A549 (cell line): ENCODE measurements around the gene SMAD3. TPM values are rescaled to one million over a fixed set of nuclear protein-coding genes. Genes with fewer than 3 reads are reported as not detected.
A peak's percentile ranks its signal among the peaks of the same experiment; 100 is the strongest.

Source experiments
- ATAC-seq, 2 experiments: fragments of 200-7000 bp in 1 of 2; fragments of >200 bp in 1 of 2; cut with Nextera tagmentation in 1 of 2; cut with Tn5 transposase in 1 of 2; 3 replicates each; pipeline versions ENCODE4 v1.8.0 to v1.9.1; 2018 to 2020; ENCODE audit warnings: mild to moderate bottlenecking in 1 of 2, moderate library complexity in 1 of 2
- CTCF ChIA-PET: fragments of 300-600 bp; sonication (Branson Sonifier 250); formaldehyde crosslinking; extraction: SDS; loops from one replicate; lab custom pipeline; 2021; ENCODE audit warnings: antibody characterized with exemption, inconsistent platforms; lab: Yijun Ruan, JAX
- POLR2A ChIA-PET: fragments of 350-600 bp; formaldehyde crosslinking; extraction: SDS; loops from one replicate; lab custom pipeline; 2021; ENCODE audit warnings: antibody characterized with exemption, inconsistent platforms; lab: Yijun Ruan, JAX
- DNase-seq, 2 experiments: peaks; one replicate each; pipeline versions ENCODE4 v3.0.0 to v3.0.0-alpha.2; 2011 to 2016; ENCODE audit warnings: low read depth in 1 of 2, low spot score in 1 of 2
- FAIRE-seq: peaks from 2 replicates; lab custom pipeline; 2011; peaks lifted over from hg19 to GRCh38; lab: Jason Lieb, UNC
- H3K27ac ChIP-seq, 2 experiments: fragments of >200 bp; sonication (Bioruptor Twin); formaldehyde crosslinking; 3 replicates each; pipeline ENCODE4 v1.5.1; 2016 to 2017
- H3K4me1 ChIP-seq: fragments of >200 bp; sonication (Bioruptor Twin); formaldehyde crosslinking; 3 replicates; pipeline ENCODE4 v1.6.1; 2016
- H3K4me2 ChIP-seq: fragments of >200 bp; sonication (Bioruptor Twin); formaldehyde crosslinking; 3 replicates; pipeline ENCODE4 v1.6.1; 2016
- H3K4me3 ChIP-seq: fragments of >200 bp; sonication (Bioruptor Twin); formaldehyde crosslinking; 3 replicates; pipeline ENCODE4 v1.5.1; 2016
- H3K9me3 ChIP-seq: fragments of >200 bp; sonication (Bioruptor Twin); formaldehyde crosslinking; 3 replicates; pipeline ENCODE4 v1.6.1; 2016
- ATOH8 ChIP-seq: fragments of 250-450 bp; sonication (Bioruptor Pico); IDR thresholded peaks from 2 replicates; pipeline ENCODE4 v1.5.0; 2020; ENCODE audit warnings: low read depth, mild to moderate bottlenecking, moderate library complexity
- BCL3 ChIP-seq: fragments of >200 bp; sonication (Bioruptor Twin); formaldehyde crosslinking; IDR thresholded peaks from 3 replicates; pipeline ENCODE4 v1.6.1; 2016
- CBX2 ChIP-seq: fragments of 200-600 bp; sonication (generic); IDR thresholded peaks from 2 replicates; pipeline ENCODE4 v1.6.1; 2016; ENCODE audit warnings: low read depth, mild to moderate bottlenecking, borderline replicate concordance
- CTCF ChIP-seq: fragments of >200 bp; sonication (Bioruptor Twin); formaldehyde crosslinking; IDR thresholded peaks from 3 replicates; pipeline ENCODE4 v1.5.1; 2016
- EP300 ChIP-seq, 2 experiments: fragments of >200 bp; sonication (Bioruptor Twin); formaldehyde crosslinking; IDR thresholded peaks; 2 replicates in 1 of 2; 3 replicates in 1 of 2; pipeline ENCODE4 v1.6.1; 2016 to 2017
- ESRRA ChIP-seq: fragments of 150-350 bp; IDR thresholded peaks from 2 replicates; pipeline ENCODE4 v1.6.1; 2014; ENCODE audit warnings: mild to moderate bottlenecking, low read length, borderline replicate concordance
- FOSL2 ChIP-seq, 2 experiments: fragments of 450-650 bp in 1 of 2; fragments of >200 bp in 1 of 2; sonication (Bioruptor Twin) in 1 of 2; formaldehyde crosslinking; IDR thresholded peaks; 2 replicates each; pipeline versions ENCODE4 v1.5.0 to v1.6.1; 2016 to 2020; ENCODE audit warnings: mild to moderate bottlenecking in 1 of 2, moderate library complexity in 1 of 2
- FOXS1 ChIP-seq: fragments of 250-450 bp; sonication (Bioruptor Pico); IDR thresholded peaks from 2 replicates; pipeline ENCODE4 v1.5.0; 2020; ENCODE audit warnings: mild to moderate bottlenecking, moderate library complexity
- GATA3 ChIP-seq: IDR thresholded peaks from 2 replicates; pipeline ENCODE4 v1.6.1; 2012; ENCODE audit warnings: borderline replicate concordance
- HDAC2 ChIP-seq: fragments of 200-600 bp; sonication (generic); IDR thresholded peaks from 2 replicates; pipeline ENCODE4 v1.6.1; 2016
- HES2 ChIP-seq: fragments of >200 bp; sonication (Bioruptor Twin); formaldehyde crosslinking; IDR thresholded peaks from 2 replicates; pipeline ENCODE4 v1.6.1; 2016
- HOXB5 ChIP-seq: fragments of 250-450 bp; sonication (Bioruptor Pico); IDR thresholded peaks from 2 replicates; pipeline ENCODE4 v1.5.0; 2020; ENCODE audit warnings: mild to moderate bottlenecking, moderate library complexity
- JUNB ChIP-seq: fragments of >200 bp; sonication (Bioruptor Twin); formaldehyde crosslinking; IDR thresholded peaks from 2 replicates; pipeline ENCODE4 v1.6.1; 2016
- KDM5A ChIP-seq: fragments of 200-600 bp; sonication (generic); IDR thresholded peaks from 2 replicates; pipeline ENCODE4 v1.6.1; 2016; ENCODE audit warnings: antibody characterized with exemption, mild to moderate bottlenecking
- MAX ChIP-seq: IDR thresholded peaks from 2 replicates; pipeline ENCODE4 v1.6.1; 2012
- MAZ ChIP-seq: fragments of 150-350 bp; IDR thresholded peaks from 2 replicates; pipeline ENCODE4 v1.6.1; 2014; ENCODE audit warnings: antibody characterized with exemption, low read depth, low read length, borderline replicate concordance
- NFE2L2 ChIP-seq: fragments of 150-350 bp; conservative IDR thresholded peaks from 2 replicates; pipeline ENCODE4 v1.6.1; 2014; ENCODE audit warnings: low read length
- NR3C1 ChIP-seq: fragments of >200 bp; sonication (Bioruptor Twin); formaldehyde crosslinking; IDR thresholded peaks from 3 replicates; pipeline ENCODE4 v1.6.1; 2017
- PBX3 ChIP-seq: IDR thresholded peaks from 2 replicates; pipeline ENCODE4 v1.6.1; 2012
- PHF8 ChIP-seq: fragments of 200-600 bp; sonication (generic); IDR thresholded peaks from 2 replicates; pipeline ENCODE4 v1.6.1; 2016; ENCODE audit warnings: low read depth, mild to moderate bottlenecking, antibody characterized with exemption, moderate library complexity, borderline replicate concordance
- POLR2A ChIP-seq: IDR thresholded peaks from 2 replicates; pipeline ENCODE4 v1.6.1; 2012; ENCODE audit warnings: mild to moderate bottlenecking, low read length
- POLR2AphosphoS2 ChIP-seq: conservative IDR thresholded peaks from 2 replicates; pipeline ENCODE4 v1.6.1; 2012; ENCODE audit warnings: low read length, improper control_type of control experiment, inconsistent platforms
- RAD21 ChIP-seq, 2 experiments: fragments of >200 bp in 1 of 2; sonication (Bioruptor Twin) in 1 of 2; formaldehyde crosslinking in 1 of 2; IDR thresholded peaks in 1 of 2; conservative IDR thresholded peaks in 1 of 2; 2 replicates in 1 of 2; 3 replicates in 1 of 2; pipeline ENCODE4 v1.6.1; 2012 to 2018; ENCODE audit warnings: inconsistent platforms in 1 of 2
- RCOR1 ChIP-seq: fragments of 150-350 bp; IDR thresholded peaks from 2 replicates; pipeline ENCODE4 v1.6.1; 2014; ENCODE audit warnings: antibody characterized with exemption, low read length, low read depth
- RNF2 ChIP-seq: fragments of 200-600 bp; sonication (generic); IDR thresholded peaks from 2 replicates; pipeline ENCODE4 v1.6.1; 2016; ENCODE audit warnings: low read depth, mild to moderate bottlenecking, antibody characterized with exemption, moderate library complexity, borderline replicate concordance
- TP53 ChIP-seq: fragments of 250-450 bp; sonication (Bioruptor Pico); IDR thresholded peaks from 2 replicates; pipeline ENCODE4 v1.5.0; 2021; ENCODE audit warnings: mild to moderate bottlenecking, moderate library complexity
- USF2 ChIP-seq: fragments of 450-650 bp; IDR thresholded peaks from 2 replicates; pipeline ENCODE4 v1.6.1; 2014; ENCODE audit warnings: antibody characterized with exemption
- ZC3H11A ChIP-seq: fragments of 450-650 bp; IDR thresholded peaks from 2 replicates; pipeline ENCODE4 v1.6.1; 2014; ENCODE audit warnings: antibody characterized with exemption, mild to moderate bottlenecking
- ZFP36 ChIP-seq: fragments of 450-650 bp; IDR thresholded peaks from 2 replicates; pipeline ENCODE4 v1.6.1; 2014; ENCODE audit warnings: borderline replicate concordance; ENCODE audit not compliant: partially characterized antibody
- ZSCAN20 ChIP-seq: fragments of 250-450 bp; sonication (Bioruptor Pico); IDR thresholded peaks from 2 replicates; pipeline ENCODE4 v1.8.0; 2022; ENCODE audit warnings: mild to moderate bottlenecking, moderate library complexity
- WGBS: methylation state at CpG from one replicate; pipeline ENCODE4 v1.1.6; 2017; ENCODE audit errors: missing lambda C conversion rate; 5-methylcytosine and 5-hydroxymethylcytosine counted together
- polyA plus RNA-seq, 4 experiments: library from polyadenylated mRNA; depleted of rRNA in 3 of 4; stranded (reverse); fragments of >200 nt; fragmentation: RNase III in 1 of 4; extraction: RNeasy Plus Mini Kit Qiagen cat#74134 plus additional on column Dnase treatment in 1 of 4; gene quantifications; 2 replicates in 3 of 4; 3 replicates in 1 of 4; pipeline ENCODE4 v1.2.3, GENCODE V29; 2011 to 2017

SMAD3 gene
- polyA plus RNA-seq, 2 of the 4 experiments (the other 2 are of a cell fraction) = 74.6 to 77.2 TPM

GRCh38 chr15:67142092-67142766 lies 76.8 kb downstream of the SMAD3 start:
- Histone ChIP-seq H3K27ac (peak overlapping the region; percentile 92), H3K4me2 (peak overlapping the region; percentile 80), H3K9me3 (no peaks in the 10 kb centered on the region), H3K4me1 (peaks cover 100% of the 10 kb centered on the region), H3K4me3 (no peak overlapping the region)
- ChIA-PET POLR2A (interaction anchor here (0.8 to 1.2 kb wide), 3 partner anchors 17 to 52 kb away, joined by 3 read pairs; no protein-coding TSS in a partner anchor), CTCF (interaction anchor here (0.7 to 4.6 kb wide), 14 partner anchors 8 to 196 kb away, joined by 3 to 22 read pairs (median 4); partner anchors contain the start of gene SMAD3)
- FAIRE-seq = no peak
- 58% methylated on average over 7 of the region's 7 CpGs for WGBS
- TF ChIP-seq NFE2L2 (no peak), KDM5A (no peak), MAZ (no peak), ZSCAN20 (CRISPR knock-in tag) (no peak), NR3C1 (no peak), FOXS1 (no peak), RCOR1 (no peak), HOXB5 (no peak), ESRRA (no peak), ZFP36 (no peak), PBX3 (no peak), PHF8 (no peak), BCL3 (no peak), USF2 (no peak)
- peak; percentile 11 to 14; a peak in 4 of 6 replicates for ATAC-seq
- no peak for DNase-seq

- peak in 1 of 2 experiments; percentile 71 for DNase-seq
- H3K27ac ChIP-seq = peak overlapping the region; percentile 92
- POLR2A ChIA-PET = interaction anchor here (0.8 to 0.9 kb wide), 2 partner anchors 17 to 36 kb away, joined by 3 read pairs; no protein-coding TSS in a partner anchor
- FAIRE-seq = no peak
- peak overlapping the region; percentile 80 for H3K4me2 ChIP-seq
- WGBS = under 1% methylated on average over 6 of the region's 6 CpGs
- H3K9me3 ChIP-seq = no peaks in the 10 kb centered on the region
- no peak overlapping the region for H3K4me3 ChIP-seq
- peak; percentile 35 to 45 for ATAC-seq
- TF ChIP-seq JUNB (no peak), CTCF (no peak), ZSCAN20 (CRISPR knock-in tag) (no peak), MAX (peak; percentile 66; the same call in 1 of the 2 replicates), HES2 (no peak), RNF2 (no peak), RAD21 (conservative IDR thresholded peaks at IDR 0.05 in 1 of 2, IDR thresholded peaks at IDR 0.05 in 1 of 2) (no peak), KDM5A (no peak), CBX2 (no peak), EP300 (IDR thresholded peaks at IDR 0.05) (no peak), PBX3 (no peak), ATOH8 (peak; percentile 61; the same call in 1 of the 2 replicates), ZC3H11A (no peak), POLR2A (no peak), HDAC2 (no peak), GATA3 (no peak; the same call in 1 of the 2 replicates), POLR2AphosphoS2 (no peak), FOSL2 (IDR thresholded peaks at IDR 0.05) (no peak), FOSL2 (CRISPR knock-in tag; IDR thresholded peaks at IDR 0.05) (peak; percentile 57), TP53 (CRISPR knock-in tag) (no peak), FOXS1 (no peak)
- CTCF ChIA-PET = interaction anchor here (0.8 to 4.6 kb wide), 13 partner anchors 9 to 196 kb away, joined by 3 to 22 read pairs (median 4); partner anchors contain the start of gene SMAD3
- H3K4me1 ChIP-seq = peaks cover 100% of the 10 kb centered on the region
These were observed 77.3 kb downstream of the SMAD3 start for GRCh38 chr15:67142767-67143100.
